Neural cell (in vitro differentiated cells): ENCODE data around the gene ZSCAN32. TPM values are rescaled to one million over a fixed set of nuclear protein-coding genes. Genes with fewer than 3 reads are reported as not detected.
A peak's percentile ranks its signal among the peaks of the same experiment; 100 is the strongest.

ENCODE experiments used
- H2AFZ ChIP-seq: fragments of 200-600, 300-800 bp; sonication (generic), shearing (Covaris generic); 2 replicates; pipeline ENCODE4 v1.6.0; 2014; ENCODE audit warnings: low read depth, mild to moderate bottlenecking, antibody characterized with exemption, low read length, moderate library complexity
- H3F3A ChIP-seq: fragments of 200-600 bp; shearing (Covaris generic); 2 replicates; pipeline ENCODE4 v1.6.1; 2016; ENCODE audit warnings: mild to moderate bottlenecking, moderate library complexity, mixed read lengths, antibody characterized with exemption, low read length; ENCODE audit not compliant: insufficient read depth, poor library complexity, severe bottlenecking
- H3K27ac ChIP-seq: fragments of 200-600, 300-800 bp; sonication (generic), shearing (Covaris generic); 2 replicates; pipeline ENCODE4 v1.5.1; 2014; ENCODE audit warnings: mild to moderate bottlenecking, low read length, moderate library complexity
- H3K27me3 ChIP-seq: fragments of 300-800, 200-600 bp; sonication (generic), shearing (Covaris generic); 2 replicates; pipeline ENCODE4 v1.6.0; 2014; ENCODE audit warnings: mild to moderate bottlenecking, low read depth, low read length, moderate library complexity; ENCODE audit not compliant: insufficient read depth
- H3K36me3 ChIP-seq: fragments of 300-800, 200-600 bp; sonication (generic), shearing (Covaris generic); 2 replicates; pipeline ENCODE4 v1.5.1; 2014; ENCODE audit warnings: mild to moderate bottlenecking, antibody characterized with exemption, low read length, moderate library complexity; ENCODE audit not compliant: insufficient read depth
- H3K4me2 ChIP-seq: fragments of 300-800, 200-600 bp; sonication (generic), shearing (Covaris generic); 2 replicates; pipeline ENCODE4 v1.6.0; 2014; ENCODE audit warnings: mild to moderate bottlenecking, low read length
- H3K4me3 ChIP-seq: fragments of 300-800, 200-600 bp; sonication (generic), shearing (Covaris generic); 2 replicates; pipeline ENCODE4 v1.5.1; 2014; ENCODE audit warnings: mild to moderate bottlenecking, low read length, moderate library complexity
- H3K79me2 ChIP-seq: fragments of 200-600 bp; shearing (Covaris generic); replicated peaks from 2 replicates; pipeline ENCODE4 v1.6.0; 2014; ENCODE audit warnings: mild to moderate bottlenecking, low read length, moderate library complexity; ENCODE audit not compliant: insufficient read depth
- H3K9ac ChIP-seq: fragments of 300-800, 200-600 bp; sonication (generic), shearing (Covaris generic); 2 replicates; pipeline ENCODE4 v1.6.1; 2016; ENCODE audit warnings: mild to moderate bottlenecking, low read length, mixed read lengths
- H3K9me2 ChIP-seq: fragments of 200-600 bp; shearing (Covaris generic); 2 replicates; pipeline ENCODE4 v1.6.1; 2016; ENCODE audit warnings: mild to moderate bottlenecking, low read length, mixed read lengths; ENCODE audit not compliant: insufficient read depth
- H3K9me3 ChIP-seq: fragments of 200-600, 300-800 bp; sonication (generic), shearing (Covaris generic); 2 replicates; pipeline ENCODE4 v1.6.1; 2016; ENCODE audit warnings: mild to moderate bottlenecking, mixed run types, low read length, moderate library complexity, mixed read lengths
- H4K20me1 ChIP-seq: fragments of 200-600 bp; shearing (Covaris generic); 2 replicates; pipeline ENCODE4 v1.6.1; 2016; ENCODE audit warnings: mild to moderate bottlenecking, mixed run types; ENCODE audit not compliant: insufficient read depth
- CTCF ChIP-seq: fragments of 450-650 bp; IDR thresholded peaks from 2 replicates; pipeline ENCODE4 v1.5.1; 2014; ENCODE audit warnings: antibody characterized with exemption, mild to moderate bottlenecking, moderate library complexity; ENCODE audit not compliant: poor library complexity, severe bottlenecking
- EP300 ChIP-seq: fragments of 450-650 bp; conservative IDR thresholded peaks from 2 replicates; pipeline ENCODE4 v1.6.1; 2014; ENCODE audit warnings: antibody characterized with exemption, mild to moderate bottlenecking, moderate library complexity; ENCODE audit not compliant: poor library complexity, severe bottlenecking
- EZH2 ChIP-seq: fragments of 200-600, 300-800 bp; shearing (Covaris generic), sonication (generic); IDR thresholded peaks from 2 replicates; pipeline ENCODE4 v1.6.1; 2014; ENCODE audit warnings: antibody characterized with exemption, low read length, borderline replicate concordance, mild to moderate bottlenecking; ENCODE audit not compliant: insufficient read depth, poor library complexity, severe bottlenecking
- MXI1 ChIP-seq: fragments of 450-650 bp; conservative IDR thresholded peaks from 2 replicates; pipeline ENCODE4 v1.6.1; 2014; ENCODE audit warnings: antibody characterized with exemption, mild to moderate bottlenecking; ENCODE audit not compliant: poor library complexity, severe bottlenecking
- POLR2AphosphoS5 ChIP-seq: IDR thresholded peaks from 2 replicates; pipeline ENCODE4 v1.6.1; 2012
- RAD21 ChIP-seq: fragments of 450-650 bp; conservative IDR thresholded peaks from 2 replicates; pipeline ENCODE4 v1.6.1; 2014; ENCODE audit warnings: antibody characterized with exemption, mild to moderate bottlenecking, moderate library complexity
- REST ChIP-seq: IDR thresholded peaks from 2 replicates; pipeline ENCODE4 v1.6.1; 2012; ENCODE audit warnings: borderline replicate concordance
- SMC3 ChIP-seq: fragments of 450-650 bp; conservative IDR thresholded peaks from 2 replicates; pipeline ENCODE4 v1.6.1; 2014; ENCODE audit warnings: antibody characterized with exemption, mild to moderate bottlenecking, moderate library complexity; ENCODE audit not compliant: poor library complexity
- TAF1 ChIP-seq: IDR thresholded peaks from 2 replicates; pipeline ENCODE4 v1.6.1; 2012; ENCODE audit warnings: low read depth
- polyA plus RNA-seq: library from polyadenylated mRNA; depleted of rRNA; stranded (reverse); fragments of >200 nt; gene quantifications from 2 replicates; pipeline ENCODE4 v1.2.3, GENCODE V29; 2014

The ZSCAN32 gene
- polyA plus RNA-seq, 1 donor from 2014 or later, result 22.0 TPM

GRCh38 chr16:3401719-3402397 is 1.1 kb upstream of the ZSCAN32 start:
- no peaks in the 10 kb centered on the region for H4K20me1 ChIP-seq
- peak overlapping the region; percentile 70 for H3K9ac ChIP-seq
- H3K4me3 ChIP-seq, result peak overlapping the region; percentile 87
- H3K27me3 ChIP-seq, result no peaks in the 10 kb centered on the region
- H3K9me3 ChIP-seq, result no peaks in the 10 kb centered on the region
- no peak for TF ChIP-seq MXI1
- no peak for TF ChIP-seq REST
- TF ChIP-seq SMC3, result no peak
- TF ChIP-seq TAF1, result no peak
- TF ChIP-seq CTCF, result no peak
- no peak for TF ChIP-seq EZH2
- TF ChIP-seq POLR2AphosphoS5, result no peak
- no peak for TF ChIP-seq EP300
- TF ChIP-seq RAD21, result no peak
- peak overlapping the region; percentile 30 for H2AFZ ChIP-seq
- H3K27ac ChIP-seq, result peak overlapping the region; percentile 55
- H3K4me2 ChIP-seq, result peak overlapping the region; percentile 87
- no peaks in the 10 kb centered on the region for H3F3A ChIP-seq
- no peaks in the 10 kb centered on the region for H3K9me2 ChIP-seq
- peaks cover 22% of the 10 kb centered on the region for H3K79me2 ChIP-seq
- H3K36me3 ChIP-seq, result peaks cover 17% of the 10 kb centered on the region

- peak overlapping the region; percentile 66 for H3K9ac ChIP-seq
- H3K27me3 ChIP-seq, result no peaks in the 10 kb centered on the region
- TF ChIP-seq POLR2AphosphoS5 (no peak), SMC3 (no peak), EP300 (no peak), TAF1 (no peak), EZH2 (no peak)
- peaks cover 22% of the 10 kb centered on the region for H3K79me2 ChIP-seq
- no peaks in the 10 kb centered on the region for H3K9me2 ChIP-seq
- H3K4me2 ChIP-seq, result peak overlapping the region; percentile 88
- peaks cover 13% of the 10 kb centered on the region for H3K36me3 ChIP-seq
- peak overlapping the region; percentile 46 for H2AFZ ChIP-seq
- peak overlapping the region; percentile 87 for H3K4me3 ChIP-seq
- no peaks in the 10 kb centered on the region for H3K9me3 ChIP-seq
- no peak overlapping the region for H3K27ac ChIP-seq
- H3F3A ChIP-seq, result no peaks in the 10 kb centered on the region
- no peaks in the 10 kb centered on the region for H4K20me1 ChIP-seq
Observed at GRCh38 chr16:3400446-3400778, 392 bp downstream of the ZSCAN32 start.
